Suprapubic skin (tissue), 4 donors: ENCODE data around the gene PTPRH.

Experiments used
- EP300 ChIP-seq: sonication (generic); formaldehyde crosslinking; IDR thresholded peaks from one replicate; pipeline ENCODE4 v1.6.1; 2017; ENCODE audit warnings: antibody characterized with exemption
- POLR2A ChIP-seq, 2 donors: fragments of 450-650 bp; IDR thresholded peaks; one replicate each; pipeline ENCODE4 v1.6.1; 2017; ENCODE audit warnings: antibody characterized with exemption in 2 of 2, mild to moderate bottlenecking in 2 of 2, moderate library complexity in 2 of 2
- POLR2AphosphoS5 ChIP-seq, 3 donors: sonication (generic); formaldehyde crosslinking; IDR thresholded peaks; one replicate each; pipeline ENCODE4 v1.6.1; 2017; ENCODE audit warnings: antibody characterized with exemption in 3 of 3

DNA sequence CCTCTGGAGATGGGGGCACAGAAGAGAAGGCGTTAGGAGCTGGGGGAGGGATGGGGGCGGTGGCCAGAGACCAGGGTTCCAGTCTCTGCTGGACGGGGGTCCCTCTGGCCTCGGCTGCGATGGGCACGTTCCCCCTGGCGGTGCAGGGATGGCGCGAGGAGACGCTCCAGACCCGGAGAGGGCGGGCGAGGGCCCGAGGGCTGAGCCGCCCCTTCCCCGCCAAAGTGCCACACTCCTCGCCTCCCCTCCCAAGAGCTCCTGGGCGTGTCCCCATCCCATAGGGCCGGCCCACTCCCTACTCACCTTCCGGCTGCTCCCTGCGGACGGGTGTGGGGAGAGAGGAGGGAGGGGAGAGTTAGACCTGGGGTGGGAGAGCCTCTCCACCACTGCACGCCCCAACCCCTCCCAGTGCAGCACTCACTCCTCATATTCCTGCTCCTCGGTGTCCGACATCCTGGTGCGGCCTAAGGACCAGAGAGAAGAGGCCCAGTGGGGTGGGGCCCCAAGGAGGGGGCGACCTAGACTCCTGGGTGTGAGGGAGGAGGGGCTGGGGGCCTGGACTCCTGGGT lies 62.5 kb downstream of the PTPRH start:
- TF ChIP-seq EP300 (no peak), POLR2AphosphoS5 (IDR thresholded peaks at IDR 0.05) (no peak), POLR2A (IDR thresholded peaks at IDR 0.05) (no peak)
